H9 (cell line): ENCODE results near the gene SHISA9. TPM values are rescaled to one million over a fixed set of nuclear protein-coding genes. Genes with fewer than 3 reads are reported as not detected.

Experiments used
- DNase-seq: peaks from one replicate; pipeline ENCODE4 v3.0.0-alpha.2; 2017
- H2AFZ ChIP-seq: one replicate; pipeline ENCODE4 v1.6.1; 2013; ENCODE audit warnings: mild to moderate bottlenecking, low read length, control low read depth, moderate library complexity
- H2AK5ac ChIP-seq: 2 replicates; pipeline ENCODE4 v1.6.1; 2013; ENCODE audit warnings: low read length, control low read depth, mixed read lengths; ENCODE audit not compliant: insufficient read length
- H2BK120ac ChIP-seq: one replicate; pipeline ENCODE4 v1.6.1; 2013; ENCODE audit warnings: low read depth, mild to moderate bottlenecking, low read length, control low read depth, inconsistent platforms; ENCODE audit not compliant: poor library complexity, severe bottlenecking
- H2BK12ac ChIP-seq: 2 replicates; pipeline ENCODE4 v1.6.1; 2013; ENCODE audit warnings: low read length, control low read depth, mixed read lengths, low read depth; ENCODE audit not compliant: insufficient read length
- H2BK15ac ChIP-seq: 2 replicates; pipeline ENCODE4 v1.6.1; 2013; ENCODE audit warnings: low read depth, low read length, control low read depth
- H2BK20ac ChIP-seq: one replicate; pipeline ENCODE4 v1.6.1; 2013; ENCODE audit warnings: low read depth, mild to moderate bottlenecking, low read length, control low read depth, inconsistent platforms; ENCODE audit not compliant: poor library complexity, severe bottlenecking
- H2BK5ac ChIP-seq: 2 replicates; pipeline ENCODE4 v1.6.1; 2013; ENCODE audit warnings: low read length, control low read depth, mixed read lengths; ENCODE audit not compliant: insufficient read length
- H3K14ac ChIP-seq: 2 replicates; pipeline ENCODE4 v1.6.1; 2013; ENCODE audit warnings: low read length, control low read depth; ENCODE audit not compliant: insufficient read depth
- H3K18ac ChIP-seq: 2 replicates; pipeline ENCODE4 v1.6.1; 2013; ENCODE audit warnings: low read depth, mild to moderate bottlenecking, mixed read lengths, low read length, control low read depth; ENCODE audit not compliant: insufficient read length
- H3K23ac ChIP-seq: 2 replicates; pipeline ENCODE4 v1.6.1; 2013; ENCODE audit warnings: low read length, control low read depth, mixed read lengths, low read depth; ENCODE audit not compliant: insufficient read length
- H3K23me2 ChIP-seq: 2 replicates; pipeline ENCODE4 v1.6.1; 2013; ENCODE audit warnings: low read depth, mild to moderate bottlenecking, mixed read lengths, low read length, control low read depth; ENCODE audit not compliant: insufficient read length, poor library complexity, severe bottlenecking
- H3K27ac ChIP-seq: 2 replicates; pipeline ENCODE4 v1.5.1; 2013; ENCODE audit warnings: low read length, control low read depth, mixed read lengths, low read depth; ENCODE audit not compliant: insufficient read length
- H3K27me3 ChIP-seq: 2 replicates; pipeline ENCODE4 v1.6.1; 2013; ENCODE audit warnings: low read length, control low read depth, inconsistent platforms; ENCODE audit not compliant: insufficient read depth
- H3K4ac ChIP-seq: 2 replicates; pipeline ENCODE4 v1.6.1; 2013; ENCODE audit warnings: low read depth, mild to moderate bottlenecking, control low read depth, inconsistent platforms, low read length, moderate library complexity
- H3K4me1 ChIP-seq: 2 replicates; pipeline ENCODE4 v1.6.1; 2013; ENCODE audit warnings: low read length, control low read depth, inconsistent platforms; ENCODE audit not compliant: insufficient read depth
- H3K4me2 ChIP-seq: 2 replicates; pipeline ENCODE4 v1.6.1; 2013; ENCODE audit warnings: low read length, control low read depth, mixed read lengths; ENCODE audit not compliant: insufficient read length, insufficient read depth
- H3K56ac ChIP-seq: 2 replicates; pipeline ENCODE4 v1.6.1; 2013; ENCODE audit warnings: low read depth, mild to moderate bottlenecking, mixed read lengths, low read length, control low read depth; ENCODE audit not compliant: insufficient read length
- H3K79me1 ChIP-seq: 2 replicates; pipeline ENCODE4 v1.6.1; 2013; ENCODE audit warnings: low read depth, mild to moderate bottlenecking, moderate library complexity, low read length, control low read depth, inconsistent platforms; ENCODE audit not compliant: insufficient read depth, poor library complexity, severe bottlenecking
- H3K79me2 ChIP-seq: 2 replicates; pipeline ENCODE4 v1.6.1; 2013; ENCODE audit warnings: low read length, control low read depth, inconsistent platforms; ENCODE audit not compliant: insufficient read depth
- H3K9ac ChIP-seq: 2 replicates; pipeline ENCODE4 v1.6.1; 2013; ENCODE audit warnings: low read length, control low read depth, mixed read lengths; ENCODE audit not compliant: insufficient read length; ENCODE audit errors: extremely low read depth
- H3K9me3 ChIP-seq: one replicate; pipeline ENCODE4 v1.6.1; 2013; ENCODE audit warnings: low read depth, low read length, inconsistent platforms; ENCODE audit not compliant: control insufficient read depth
- H3T11ph ChIP-seq: one replicate; pipeline ENCODE4 v1.6.1; 2013; ENCODE audit warnings: mild to moderate bottlenecking, low read length, control low read depth, inconsistent platforms
- H4K20me1 ChIP-seq: one replicate; pipeline ENCODE4 v1.6.1; 2013; ENCODE audit not compliant: control insufficient read depth, insufficient read length, insufficient read depth
- H4K5ac ChIP-seq: 2 replicates; pipeline ENCODE4 v1.6.1; 2013; ENCODE audit warnings: low read depth, mild to moderate bottlenecking, mixed read lengths, low read length, control low read depth; ENCODE audit not compliant: insufficient read length
- H4K8ac ChIP-seq: replicated peaks from 2 replicates; pipeline ENCODE4 v1.6.1; 2013; ENCODE audit warnings: low read length, control low read depth, mixed read lengths, low read depth; ENCODE audit not compliant: insufficient read length
- H4K91ac ChIP-seq: 2 replicates; pipeline ENCODE4 v1.6.1; 2013; ENCODE audit warnings: low read depth, mild to moderate bottlenecking, moderate library complexity, mixed read lengths, low read length, control low read depth; ENCODE audit not compliant: insufficient read length
- H3K27ac Mint-ChIP-seq, 3 experiments: 2 replicates in 2 of 3; 3 replicates in 1 of 3; pipeline ENCODE4 v1.8.0; 2020 to 2021; ENCODE audit warnings: mixed read lengths in 3 of 3, mild to moderate bottlenecking in 1 of 3, moderate library complexity in 1 of 3
- H3K27me3 Mint-ChIP-seq: 2 replicates; pipeline ENCODE4 v1.8.0; 2021; ENCODE audit warnings: low read depth, mild to moderate bottlenecking, moderate library complexity, mixed read lengths
- H3K36me3 Mint-ChIP-seq, 3 experiments: 2 replicates in 2 of 3; 3 replicates in 1 of 3; pipeline ENCODE4 v1.8.0; 2020 to 2021; ENCODE audit warnings: low read depth in 3 of 3, mixed read lengths in 3 of 3; ENCODE audit not compliant: insufficient read depth in 1 of 3
- H3K4me1 Mint-ChIP-seq, 2 experiments: 2 replicates each; pipeline ENCODE4 v1.8.0; 2020; ENCODE audit warnings: mixed read lengths in 2 of 2
- H3K4me3 Mint-ChIP-seq, 2 experiments: 2 replicates in 1 of 2; 3 replicates in 1 of 2; pipeline ENCODE4 v1.8.0; 2020 to 2021; ENCODE audit warnings: mild to moderate bottlenecking in 2 of 2, mixed read lengths in 2 of 2, moderate library complexity in 1 of 2
- H3K9me3 Mint-ChIP-seq, 2 experiments: 2 replicates in 1 of 2; 3 replicates in 1 of 2; pipeline ENCODE4 v1.8.0; 2020; ENCODE audit warnings: mild to moderate bottlenecking in 2 of 2, mixed read lengths in 2 of 2, moderate library complexity in 1 of 2
- CTCF ChIP-seq: fragments of 200-600 bp; sonication (generic); conservative IDR thresholded peaks from 3 replicates; pipeline ENCODE4 v1.8.0; 2021; ENCODE audit warnings: antibody characterized with exemption, mild to moderate bottlenecking
- WGBS: extraction: QIAGEN DNeasy Blood & Tissue Kit; methylation state at CpG from one replicate; pipeline ENCODE4 v1.1.7; 2013; ENCODE audit warnings: missing lambda C conversion rate, low lambda C conversion rate, mixed read lengths; ENCODE audit not compliant: insufficient read length; ENCODE audit errors: extremely low coverage; 5-methylcytosine and 5-hydroxymethylcytosine counted together
- total RNA-seq: library from RNA; stranded (reverse); gene quantifications from 2 replicates; pipeline ENCODE4 v1.2.1, GENCODE V29; 2021

SHISA9 gene
- total RNA-seq, 1 experiment from 2014 or later: 7.0 TPM

GRCh38 chr16:13062219-13062618, 160.8 kb downstream of the SHISA9 start:
- Histone ChIP-seq H2AK5ac (no peak overlapping the region), H2BK5ac (no peak overlapping the region), H2BK20ac (no peak overlapping the region), H3K4ac (no peak overlapping the region), H3K27ac (no peak overlapping the region), H4K91ac (no peak overlapping the region), H3K14ac (no peak overlapping the region), H4K8ac (no peak overlapping the region), H3K18ac (no peak overlapping the region), H3K9me3 (no peaks in the 10 kb centered on the region), H3T11ph (no peak overlapping the region), H3K79me1 (no peaks in the 10 kb centered on the region), H3K4me1 (peaks cover 2% of the 10 kb centered on the region; the same call in 1 of the 2 replicates), H3K23ac (no peak overlapping the region), H3K23me2 (no peaks in the 10 kb centered on the region), H2AFZ (no peak overlapping the region), H3K79me2 (no peaks in the 10 kb centered on the region), H4K20me1 (no peaks in the 10 kb centered on the region), H3K27me3 (no peaks in the 10 kb centered on the region), H3K56ac (no peak overlapping the region), H2BK12ac (no peak overlapping the region), H4K5ac (no peak overlapping the region), H3K4me2 (no peak overlapping the region), H2BK15ac (no peak overlapping the region), H3K9ac (no peak overlapping the region), H2BK120ac (no peak overlapping the region)
- WGBS: no CpG with 5 or more reads among the region's 2 CpGs
- Mint-ChIP-seq H3K27me3 (no peaks in the 10 kb centered on the region), H3K36me3 (peaks cover 0 to 8% (median 0%) of the 10 kb centered on the region in 3 experiments; a peak in 4 of 7 replicates), H3K27ac (peak overlapping the region in 2 of 3 experiments; percentile 18 to 44; a peak in 1 of 7 replicates), H3K4me3 (no peak overlapping the region), H3K9me3 (peaks cover 5 to 9% of the 10 kb centered on the region in 2 experiments; a peak in 3 of 5 replicates), H3K4me1 (peaks cover 15 to 20% of the 10 kb centered on the region in 2 experiments)
- no peak for DNase-seq
- no peak for TF ChIP-seq CTCF
